CD14-positive monocyte (primary cell): ENCODE data around the gene HOXA1. TPM values are rescaled to one million over a fixed set of nuclear protein-coding genes. Genes with fewer than 3 reads are reported as not detected.

Source experiments
- DNase-seq, 3 donors: peaks; one replicate each; pipeline ENCODE4 v3.0.0-alpha.2; 2011 to 2022
- H2AFZ ChIP-seq: 2 replicates; pipeline ENCODE4 v1.6.0; 2012; ENCODE audit warnings: mild to moderate bottlenecking, low read depth, low read length, inconsistent platforms; ENCODE audit not compliant: insufficient read depth, poor library complexity, severe bottlenecking
- H3K27ac ChIP-seq, 2 donors: 1 replicate in 1 of 2; 2 replicates in 1 of 2; pipeline ENCODE4 v1.5.1; 2012 to 2013; ENCODE audit warnings: low read length in 2 of 2, control low read depth in 1 of 2, inconsistent platforms in 1 of 2, low read depth in 1 of 2, mild to moderate bottlenecking in 1 of 2
- H3K27me3 ChIP-seq, 2 donors: one replicate each; pipeline versions ENCODE4 v1.6.0 to v1.6.1; 2011 to 2013; ENCODE audit warnings: low read length in 2 of 2; ENCODE audit not compliant: control insufficient read depth in 2 of 2, insufficient read depth in 2 of 2
- H3K36me3 ChIP-seq, 2 donors: replicated peaks in 1 of 2; 1 replicate in 1 of 2; 2 replicates in 1 of 2; pipeline versions ENCODE4 v1.5.1 to v1.6.1; 2012 to 2013; ENCODE audit warnings: low read length in 2 of 2, control low read depth in 1 of 2, inconsistent platforms in 1 of 2, mild to moderate bottlenecking in 1 of 2; ENCODE audit not compliant: insufficient read depth in 2 of 2, control insufficient read depth in 1 of 2
- H3K4me1 ChIP-seq, 2 donors: 1 replicate in 1 of 2; 2 replicates in 1 of 2; pipeline versions ENCODE4 v1.5.1 to v1.6.1; 2012 to 2013; ENCODE audit warnings: low read length in 2 of 2, control low read depth in 1 of 2, inconsistent platforms in 1 of 2, mild to moderate bottlenecking in 1 of 2, moderate library complexity in 1 of 2; ENCODE audit not compliant: insufficient read depth in 2 of 2, control insufficient read depth in 1 of 2
- H3K4me2 ChIP-seq: replicated peaks from 2 replicates; pipeline ENCODE3; 2012; ENCODE audit warnings: low read length, moderate library complexity, mild to moderate bottlenecking; ENCODE audit not compliant: poor library complexity, severe bottlenecking; ENCODE audit errors: extremely low read depth
- H3K4me3 ChIP-seq, 3 experiments: fragments of 200-600 bp in 1 of 3; sonication (generic) in 1 of 3; replicated peaks in 1 of 3; 1 replicate in 2 of 3; 2 replicates in 1 of 3; pipeline ENCODE4 v1.5.1; 2011 to 2013; ENCODE audit warnings: low read length in 3 of 3, mild to moderate bottlenecking in 3 of 3, control low read depth in 2 of 3, low read depth in 2 of 3, inconsistent platforms in 1 of 3, moderate library complexity in 1 of 3
- H3K79me2 ChIP-seq: 2 replicates; pipeline ENCODE4 v1.6.0; 2012; ENCODE audit warnings: mild to moderate bottlenecking, control low read depth, inconsistent platforms, low read length, moderate library complexity; ENCODE audit not compliant: insufficient read depth
- H3K9ac ChIP-seq: 2 replicates; pipeline ENCODE4 v1.6.0; 2017; ENCODE audit warnings: low read length, mild to moderate bottlenecking; ENCODE audit not compliant: insufficient read depth, poor library complexity, severe bottlenecking
- H3K9me3 ChIP-seq, 2 donors: replicated peaks in 1 of 2; 1 replicate in 1 of 2; 2 replicates in 1 of 2; pipeline versions ENCODE4 v1.5.1 to v1.6.1; 2012 to 2013; ENCODE audit warnings: low read length in 2 of 2, control low read depth in 1 of 2; ENCODE audit not compliant: control insufficient read depth in 1 of 2, insufficient read depth in 1 of 2
- H4K20me1 ChIP-seq: 2 replicates; pipeline ENCODE4 v1.6.0; 2012; ENCODE audit warnings: mild to moderate bottlenecking, low read length, control low read depth, moderate library complexity; ENCODE audit not compliant: insufficient read depth
- H3K27ac Mint-ChIP-seq, 7 donors: one replicate each; pipeline ENCODE4 v1.8.0; 2020; ENCODE audit warnings: mild to moderate bottlenecking in 7 of 7, mixed read lengths in 7 of 7, moderate library complexity in 6 of 7, inconsistent platforms in 2 of 7
- H3K27me3 Mint-ChIP-seq, 3 donors: one replicate each; pipeline ENCODE4 v1.8.0; 2021 to 2022; ENCODE audit warnings: low read depth in 3 of 3, mild to moderate bottlenecking in 3 of 3, mixed read lengths in 3 of 3, moderate library complexity in 3 of 3, inconsistent platforms in 1 of 3
- H3K36me3 Mint-ChIP-seq, 2 donors: one replicate each; pipeline ENCODE4 v1.8.0; 2020; ENCODE audit warnings: mixed read lengths in 2 of 2, inconsistent platforms in 1 of 2, mild to moderate bottlenecking in 1 of 2
- H3K4me1 Mint-ChIP-seq: one replicate; pipeline ENCODE4 v1.8.0; 2020; ENCODE audit warnings: mild to moderate bottlenecking, mixed read lengths
- H3K4me3 Mint-ChIP-seq, 2 donors: one replicate each; pipeline ENCODE4 v1.8.0; 2020; ENCODE audit warnings: mild to moderate bottlenecking in 2 of 2, mixed read lengths in 2 of 2, moderate library complexity in 1 of 2
- H3K9me3 Mint-ChIP-seq, 7 donors: one replicate each; pipeline ENCODE4 v1.8.0; 2020 to 2022; ENCODE audit warnings: mixed read lengths in 7 of 7, mild to moderate bottlenecking in 6 of 7, moderate library complexity in 6 of 7, inconsistent platforms in 2 of 7
- WGBS: methylation state at CpG from one replicate; pipeline ENCODE4 v1.1.5; 2013; ENCODE audit warnings: missing lambda C conversion rate; ENCODE audit not compliant: insufficient coverage; 5-methylcytosine and 5-hydroxymethylcytosine counted together
- intact Hi-C, 2 donors: fragments of 100-400 bp; cut with micrococcal nuclease; formaldehyde crosslinking; loops; one replicate each; pipeline versions ENCODE4 v1.15.0 to v1.15.1; 2023
- polyA plus RNA-seq, 3 donors: library from polyadenylated mRNA; depleted of rRNA in 1 of 3; unstranded in 2 of 3; stranded (reverse) in 1 of 3; fragments of 300-500 nt in 2 of 3; fragments of >200 nt in 1 of 3; fragmentation: Illumina TruSeq in 2 of 3; gene quantifications; 1 replicate in 2 of 3; 2 replicates in 1 of 3; pipeline ENCODE4 v1.2.3, GENCODE V29; 2012 to 2021
- TF ChIP-seq, protein P1 (sequence below): fragments of 200-600 bp; IDR thresholded peaks from one replicate; pipeline ENCODE4 v1.8.0; 2022; ENCODE audit warnings: antibody characterized with exemption, mild to moderate bottlenecking

HOXA1 gene
- polyA plus RNA-seq, 3 donors, result 0.11 to 0.37 TPM; not detected in 1

DNA sequence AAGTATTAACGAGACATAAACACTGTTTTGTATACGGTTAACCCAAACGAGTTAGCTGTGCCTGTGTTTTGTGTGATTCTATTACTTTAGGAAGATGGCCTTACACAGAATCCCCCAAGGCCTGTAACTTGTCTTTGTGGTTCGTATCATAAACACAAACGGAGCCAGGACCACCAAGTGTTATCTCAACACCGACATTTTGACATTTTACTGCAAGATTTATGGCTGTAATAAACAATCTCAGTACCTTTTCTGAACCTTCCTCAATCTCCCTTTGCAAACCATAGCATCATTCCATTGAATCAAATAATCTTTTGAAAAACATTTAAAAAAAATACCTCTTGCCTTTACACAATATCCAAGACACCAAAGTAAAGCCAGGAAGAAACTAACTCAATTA lies 37.2 kb upstream of the HOXA1 start:
- Histone ChIP-seq H3K9me3 (no peaks in the 10 kb centered on the region), H3K36me3 (no peaks in the 10 kb centered on the region), H3K79me2 (no peaks in the 10 kb centered on the region), H3K9ac (no peak overlapping the region), H2AFZ (no peak overlapping the region), H3K4me2 (no peak overlapping the region), H3K27me3 (peaks cover 12 to 25% of the 10 kb centered on the region in 2 donors), H4K20me1 (no peaks in the 10 kb centered on the region), H3K4me3 (no peak overlapping the region), H3K4me1 (peaks cover 16 to 36% of the 10 kb centered on the region in 2 donors), H3K27ac (no peak overlapping the region)
- Mint-ChIP-seq H3K4me3 (no peak overlapping the region), H3K36me3 (peaks cover 0 to 4% of the 10 kb centered on the region in 2 donors), H3K27me3 (peaks cover 8 to 28% (median 10%) of the 10 kb centered on the region in 3 donors), H3K9me3 (peaks cover 0 to 9% (median 0%) of the 10 kb centered on the region in 7 donors), H3K27ac (no peak overlapping the region), H3K4me1 (peaks cover 41% of the 10 kb centered on the region)
- no peak for DNase-seq
- TF ChIP-seq, protein P1, sequence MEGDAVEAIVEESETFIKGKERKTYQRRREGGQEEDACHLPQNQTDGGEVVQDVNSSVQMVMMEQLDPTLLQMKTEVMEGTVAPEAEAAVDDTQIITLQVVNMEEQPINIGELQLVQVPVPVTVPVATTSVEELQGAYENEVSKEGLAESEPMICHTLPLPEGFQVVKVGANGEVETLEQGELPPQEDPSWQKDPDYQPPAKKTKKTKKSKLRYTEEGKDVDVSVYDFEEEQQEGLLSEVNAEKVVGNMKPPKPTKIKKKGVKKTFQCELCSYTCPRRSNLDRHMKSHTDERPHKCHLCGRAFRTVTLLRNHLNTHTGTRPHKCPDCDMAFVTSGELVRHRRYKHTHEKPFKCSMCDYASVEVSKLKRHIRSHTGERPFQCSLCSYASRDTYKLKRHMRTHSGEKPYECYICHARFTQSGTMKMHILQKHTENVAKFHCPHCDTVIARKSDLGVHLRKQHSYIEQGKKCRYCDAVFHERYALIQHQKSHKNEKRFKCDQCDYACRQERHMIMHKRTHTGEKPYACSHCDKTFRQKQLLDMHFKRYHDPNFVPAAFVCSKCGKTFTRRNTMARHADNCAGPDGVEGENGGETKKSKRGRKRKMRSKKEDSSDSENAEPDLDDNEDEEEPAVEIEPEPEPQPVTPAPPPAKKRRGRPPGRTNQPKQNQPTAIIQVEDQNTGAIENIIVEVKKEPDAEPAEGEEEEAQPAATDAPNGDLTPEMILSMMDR, result no peak
- intact Hi-C loops, result no loop called here
- 79% methylated on average over 3 of the region's 6 CpGs for WGBS

DNA sequence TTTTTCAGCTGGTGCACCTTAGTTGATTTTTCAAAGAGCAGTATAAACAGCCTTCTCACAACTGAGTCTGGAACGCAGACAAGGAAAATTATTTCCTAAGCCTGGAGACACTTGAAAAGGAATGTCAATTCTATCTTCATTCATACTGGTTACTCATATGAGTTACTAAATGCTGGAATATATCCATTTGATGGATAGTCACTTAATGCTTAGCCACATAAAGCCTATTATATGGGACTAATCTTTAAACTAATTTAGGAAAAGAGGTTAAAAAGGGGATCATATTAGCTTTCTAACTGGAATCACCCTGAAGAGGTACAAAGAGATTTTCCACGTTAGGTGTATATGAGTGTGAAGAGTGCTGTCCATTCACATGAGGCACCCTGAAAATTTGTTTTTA lies 36.4 kb upstream of the HOXA1 start:
- no peak for DNase-seq
- no peak overlapping the region for H3K27ac ChIP-seq
- H3K4me1 ChIP-seq, result peaks cover 15 to 34% of the 10 kb centered on the region in 2 donors
- no peaks in the 10 kb centered on the region for H3K9me3 ChIP-seq
- TF ChIP-seq, protein P1, result no peak
- no CpG with 5 or more reads among the region's 2 CpGs for WGBS
- intact Hi-C loops, result no loop called here
- Mint-ChIP-seq H3K27me3 (peaks cover 8 to 24% (median 10%) of the 10 kb centered on the region in 3 donors), H3K27ac (no peak overlapping the region), H3K9me3 (peaks cover 0 to 9% (median 0%) of the 10 kb centered on the region in 7 donors), H3K4me3 (no peak overlapping the region), H3K4me1 (peaks cover 38% of the 10 kb centered on the region), H3K36me3 (peaks cover 0 to 4% of the 10 kb centered on the region in 2 donors)
- no peaks in the 10 kb centered on the region for H3K36me3 ChIP-seq
- H3K9ac ChIP-seq, result no peak overlapping the region
- H4K20me1 ChIP-seq, result no peaks in the 10 kb centered on the region
- no peak overlapping the region for H3K4me3 ChIP-seq
- no peaks in the 10 kb centered on the region for H3K79me2 ChIP-seq
- H3K27me3 ChIP-seq, result peaks cover 6 to 18% of the 10 kb centered on the region in 2 donors
- no peak overlapping the region for H3K4me2 ChIP-seq
- no peak overlapping the region for H2AFZ ChIP-seq
